DMS114 treated with DMSO at 0.1 percent for 48 hours (cell line): ENCODE results near the gene CITED2.
"Not testable (repeated sequence)": the region's sequence is repeated elsewhere in the genome, so short reads cannot be mapped to it uniquely, and the experiment has no call there.

ENCODE experiments used
- DNase-seq: peaks from one replicate; lab custom pipeline; 2025; ENCODE audit not compliant: unreplicated experiment; lab: John Stamatoyannopoulos, UW

The CITED2 gene

GRCh38 chr6:139374357-139375225 lies at the start of gene CITED2:
TSS of gene CITED2 (minus strand) at chr6:139374648. CDS start at chr6:139373944, 704 bp downstream.
- peak; percentile 76 for DNase-seq

- no peak for DNase-seq
Measured at GRCh38 chr6:139423037-139423703, 48.7 kb upstream of the CITED2 start.

- no peak for DNase-seq
Measured at GRCh38 chr6:139422105-139423036, 47.9 kb upstream of the CITED2 start.

- DNase-seq, result no peak
Measured at GRCh38 chr6:139418481-139419132, 44.2 kb upstream of the CITED2 start.

GRCh38 chr6:139416146-139416545 lies 41.7 kb upstream of the CITED2 start:
- no peak for DNase-seq

GRCh38 chr6:139415365-139415764 lies 40.9 kb upstream of the CITED2 start:
- no peak for DNase-seq

GRCh38 chr6:139412103-139412502 lies 37.7 kb upstream of the CITED2 start:
- DNase-seq, result not testable (repeated sequence)

GRCh38 chr6:139409026-139409425 lies 34.6 kb upstream of the CITED2 start:
- no peak for DNase-seq

- DNase-seq, result peak; percentile 19
Measured at GRCh38 chr6:139407718-139408222, 33.3 kb upstream of the CITED2 start.

- no peak for DNase-seq
Measured at GRCh38 chr6:139406577-139407343, 32.3 kb upstream of the CITED2 start.

- no peak for DNase-seq
Measured at GRCh38 chr6:139402876-139403386, 28.5 kb upstream of the CITED2 start.

GRCh38 chr6:139398658-139399057 lies 24.2 kb upstream of the CITED2 start:
- no peak for DNase-seq

GRCh38 chr6:139395891-139396301 lies 21.4 kb upstream of the CITED2 start:
- DNase-seq, result no peak

- DNase-seq, result no peak
Measured at GRCh38 chr6:139395371-139395770, 20.9 kb upstream of the CITED2 start.

- DNase-seq, result no peak
Measured at GRCh38 chr6:139394027-139394649, 19.7 kb upstream of the CITED2 start.

GRCh38 chr6:139392794-139393193 lies 18.3 kb upstream of the CITED2 start:
- DNase-seq, result no peak

- DNase-seq, result no peak
Measured at GRCh38 chr6:139391709-139392108, 17.3 kb upstream of the CITED2 start.

GRCh38 chr6:139390447-139390846 lies 16.0 kb upstream of the CITED2 start:
- DNase-seq, result no peak

GRCh38 chr6:139388384-139388783 lies 13.9 kb upstream of the CITED2 start:
- DNase-seq, result no peak
